Measurements from ENCODE around the gene GNAO1.

DNA sequence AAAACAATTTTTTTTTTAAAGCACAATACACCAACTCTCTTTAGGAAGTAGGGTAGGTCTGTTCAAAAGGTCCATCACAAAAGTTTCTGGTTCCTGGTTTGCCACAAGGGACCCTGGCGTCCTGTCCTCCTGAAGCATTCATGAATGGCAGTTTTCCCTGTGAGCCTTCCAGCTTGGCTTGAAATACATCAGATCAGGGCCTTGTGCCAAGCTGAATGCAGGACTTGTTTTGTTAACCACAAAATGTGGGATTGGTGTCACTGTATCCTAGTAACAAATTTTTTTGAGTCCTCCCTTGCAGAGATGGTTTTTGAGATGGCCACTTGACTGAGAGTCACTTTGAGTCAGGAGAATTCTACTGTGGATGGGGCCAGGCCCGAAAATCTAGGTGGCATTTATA lies 3.9 kb downstream of the GNAO1 start:
- TF ChIP-seq, protein P1, sequence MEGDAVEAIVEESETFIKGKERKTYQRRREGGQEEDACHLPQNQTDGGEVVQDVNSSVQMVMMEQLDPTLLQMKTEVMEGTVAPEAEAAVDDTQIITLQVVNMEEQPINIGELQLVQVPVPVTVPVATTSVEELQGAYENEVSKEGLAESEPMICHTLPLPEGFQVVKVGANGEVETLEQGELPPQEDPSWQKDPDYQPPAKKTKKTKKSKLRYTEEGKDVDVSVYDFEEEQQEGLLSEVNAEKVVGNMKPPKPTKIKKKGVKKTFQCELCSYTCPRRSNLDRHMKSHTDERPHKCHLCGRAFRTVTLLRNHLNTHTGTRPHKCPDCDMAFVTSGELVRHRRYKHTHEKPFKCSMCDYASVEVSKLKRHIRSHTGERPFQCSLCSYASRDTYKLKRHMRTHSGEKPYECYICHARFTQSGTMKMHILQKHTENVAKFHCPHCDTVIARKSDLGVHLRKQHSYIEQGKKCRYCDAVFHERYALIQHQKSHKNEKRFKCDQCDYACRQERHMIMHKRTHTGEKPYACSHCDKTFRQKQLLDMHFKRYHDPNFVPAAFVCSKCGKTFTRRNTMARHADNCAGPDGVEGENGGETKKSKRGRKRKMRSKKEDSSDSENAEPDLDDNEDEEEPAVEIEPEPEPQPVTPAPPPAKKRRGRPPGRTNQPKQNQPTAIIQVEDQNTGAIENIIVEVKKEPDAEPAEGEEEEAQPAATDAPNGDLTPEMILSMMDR (IDR thresholded peaks at IDR 0.05), result no peak
- no peak for TF ChIP-seq POLR2A (IDR thresholded peaks at IDR 0.05)
- TF ChIP-seq POLR2AphosphoS5 (IDR thresholded peaks at IDR 0.05), result no peak
- TF ChIP-seq EP300 (IDR thresholded peaks at IDR 0.05), result no peak
